GM13977 (cell line): ENCODE measurements around the gene GTF2IRD1.
A peak's percentile ranks its signal among the peaks of the same experiment; 100 is the strongest.
"Not testable (repeated sequence)": the region's sequence is repeated elsewhere in the genome, so short reads cannot be mapped to it uniquely, and the experiment has no call there.

ENCODE experiments used
- DNase-seq: peaks from one replicate; pipeline ENCODE4 v3.0.0; 2012; ENCODE audit warnings: low spot score
- CTCF ChIP-seq: IDR thresholded peaks from 2 replicates; pipeline ENCODE4 v1.5.1; 2012; ENCODE audit warnings: mild to moderate bottlenecking, control low read depth; ENCODE audit not compliant: insufficient read depth; ENCODE audit errors: extremely low read depth, missing control alignments
- in situ Hi-C: fragments of 300-500 bp; cut with MboI; formaldehyde crosslinking; loops from one replicate; pipeline ENCODE4 v1.12.0; 2022; ENCODE audit warnings: low sequenced_read_pairs, low pct_unique_long_range_greater_than_20kb, mixed read lengths, inconsistent platforms; ENCODE audit not compliant: unreplicated experiment

GTF2IRD1 gene

DNA sequence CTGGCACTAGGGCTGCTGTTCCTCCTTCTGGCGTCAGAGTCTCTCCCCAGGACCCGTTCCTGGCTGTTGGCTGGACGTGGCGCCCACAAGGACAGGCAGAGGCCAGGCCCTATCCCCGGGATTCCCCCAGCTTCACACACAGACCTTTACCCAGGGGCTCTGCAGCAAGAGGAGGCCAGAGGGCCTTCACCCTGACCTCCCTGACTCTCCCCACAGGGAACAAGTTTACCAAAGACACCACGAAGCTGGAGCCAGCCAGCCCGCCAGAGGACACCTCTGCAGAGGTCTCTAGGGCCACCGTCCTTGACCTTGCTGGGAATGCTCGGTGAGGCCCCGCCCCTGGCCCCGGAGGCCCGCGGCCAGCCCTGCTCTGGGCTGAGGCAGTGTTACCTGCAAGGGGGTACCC lies 82.2 kb downstream of the GTF2IRD1 start:
- in situ Hi-C loops: no loop called here
- TF ChIP-seq CTCF: no peak
- no peak for DNase-seq

- DNase-seq, in situ Hi-C loops: not testable (repeated sequence)
These were observed 88.2 kb downstream of the GTF2IRD1 start for GRCh38 chr7:74541937-74542336.

GRCh38 chr7:74542558-74543117 lies 88.9 kb downstream of the GTF2IRD1 start:
- in situ Hi-C loops: no loop called here
- DNase-seq: no peak
- no peak for TF ChIP-seq CTCF

- in situ Hi-C loops: no loop called here
- peak; percentile 44 for TF ChIP-seq CTCF
- peak; percentile 62 for DNase-seq
These were observed 91.2 kb downstream of the GTF2IRD1 start for GRCh38 chr7:74544706-74545469.

DNA sequence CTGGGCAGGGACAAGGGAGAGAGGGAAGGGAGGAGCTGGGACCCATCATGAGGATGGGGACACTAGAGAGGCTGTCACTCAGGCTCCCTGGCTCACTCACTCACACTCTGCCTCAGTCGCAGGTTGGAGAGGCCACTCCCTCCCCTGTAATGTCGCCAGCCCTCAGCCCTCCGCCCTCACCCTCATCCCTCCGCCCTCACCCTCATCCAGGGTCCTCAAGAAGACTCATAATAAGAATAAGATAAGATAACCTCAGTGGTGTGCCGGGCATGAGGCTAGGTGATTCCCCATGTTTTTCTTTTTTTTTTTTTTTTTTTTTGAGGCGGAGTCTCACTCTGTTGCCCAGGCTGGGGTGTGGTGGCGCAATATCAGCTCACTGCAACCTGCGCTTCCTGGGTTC lies 92.2 kb downstream of the GTF2IRD1 start:
- in situ Hi-C loops: no loop called here
- TF ChIP-seq CTCF: no peak
- no peak for DNase-seq

GRCh38 chr7:74553596-74554012 lies 99.9 kb downstream of the GTF2IRD1 start:
- DNase-seq, in situ Hi-C loops: not testable (repeated sequence)

GRCh38 chr7:74554178-74554577 lies 100.5 kb downstream of the GTF2IRD1 start:
- DNase-seq: no peak
- in situ Hi-C loops: no loop called here
- TF ChIP-seq CTCF: no peak
